Stimulated activated effector memory CD8-positive, alpha-beta T cell treated with anti-CD3 and anti-CD28 coated beads, Interleukin-12 subunit alpha, Interleukin-12 subunit beta, amount 100 ng/mL, for 72 hours (primary cell): ENCODE data around the gene UTP3.
A peak's percentile ranks its signal among the peaks of the same experiment; 100 is the strongest.
"Not testable (repeated sequence)": the region's sequence is repeated elsewhere in the genome, so short reads cannot be mapped to it uniquely, and the experiment has no call there.

Experiments
- ATAC-seq: fragments of 150-1000 bp; cut with Tn5 transposase; 2 replicates; pipeline ENCODE4 v1.10.0; 2021
- DNase-seq, 2 donors: peaks; one replicate each; pipeline ENCODE4 v3.0.0; 2021 to 2022; ENCODE audit warnings: low spot score in 2 of 2
- H3K27ac Mint-ChIP-seq: one replicate; pipeline ENCODE4 v1.8.0; 2022; ENCODE audit warnings: mild to moderate bottlenecking, mixed read lengths
- H3K36me3 Mint-ChIP-seq: one replicate; pipeline ENCODE4 v1.8.0; 2022; ENCODE audit warnings: mild to moderate bottlenecking, mixed read lengths
- H3K4me1 Mint-ChIP-seq: one replicate; pipeline ENCODE4 v1.8.0; 2022; ENCODE audit warnings: mixed read lengths
- H3K4me3 Mint-ChIP-seq: one replicate; pipeline ENCODE4 v1.8.0; 2022; ENCODE audit warnings: mild to moderate bottlenecking, mixed read lengths
- H3K9me3 Mint-ChIP-seq: one replicate; pipeline ENCODE4 v1.8.0; 2022; ENCODE audit warnings: mixed read lengths

Gene UTP3, protein sequence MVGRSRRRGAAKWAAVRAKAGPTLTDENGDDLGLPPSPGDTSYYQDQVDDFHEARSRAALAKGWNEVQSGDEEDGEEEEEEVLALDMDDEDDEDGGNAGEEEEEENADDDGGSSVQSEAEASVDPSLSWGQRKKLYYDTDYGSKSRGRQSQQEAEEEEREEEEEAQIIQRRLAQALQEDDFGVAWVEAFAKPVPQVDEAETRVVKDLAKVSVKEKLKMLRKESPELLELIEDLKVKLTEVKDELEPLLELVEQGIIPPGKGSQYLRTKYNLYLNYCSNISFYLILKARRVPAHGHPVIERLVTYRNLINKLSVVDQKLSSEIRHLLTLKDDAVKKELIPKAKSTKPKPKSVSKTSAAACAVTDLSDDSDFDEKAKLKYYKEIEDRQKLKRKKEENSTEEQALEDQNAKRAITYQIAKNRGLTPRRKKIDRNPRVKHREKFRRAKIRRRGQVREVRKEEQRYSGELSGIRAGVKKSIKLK

GRCh38 chr4:70687821-70688794, at the start of gene UTP3:
Gene UTP3, plus strand, starts transcription at chr4:70688532. Its CDS starts 146 bp downstream, at chr4:70688678.
- Mint-ChIP-seq H3K4me3 (peak within 1 kb of the TSS; percentile 97), H3K36me3 (peaks cover 53% of the 10 kb centered on the region), H3K27ac (peak within 1 kb of the TSS; percentile 99), H3K4me1 (peaks cover 35% of the 10 kb centered on the region), H3K9me3 (no peaks in the 10 kb centered on the region)
- ATAC-seq: peak; percentile 95
- peak; percentile 92 to 96 for DNase-seq

DNA sequence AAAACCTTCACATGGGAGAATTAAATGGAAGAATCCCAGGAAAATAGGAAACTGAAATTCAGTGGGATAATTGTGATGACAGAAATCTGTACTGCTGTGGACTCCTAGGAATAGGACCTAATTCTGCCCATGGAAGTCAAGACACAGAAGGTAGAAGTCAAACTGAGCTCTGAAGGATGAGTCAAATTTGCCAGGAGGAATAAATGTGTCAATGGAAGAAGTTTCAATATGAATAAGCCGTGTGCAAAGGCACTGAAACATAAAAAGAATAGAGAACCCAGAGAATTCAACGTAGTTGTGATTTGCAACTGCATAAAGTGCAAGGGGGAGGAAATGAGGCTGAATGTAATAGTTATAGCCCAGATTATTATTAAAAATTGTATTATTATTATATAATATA, 48.1 kb upstream of the UTP3 start:
- no peaks in the 10 kb centered on the region for H3K9me3 Mint-ChIP-seq
- no peak overlapping the region for H3K4me3 Mint-ChIP-seq
- peaks cover 7% of the 10 kb centered on the region for H3K36me3 Mint-ChIP-seq
- DNase-seq (no peak), ATAC-seq (peak; percentile 48)
- peaks cover 6% of the 10 kb centered on the region for H3K4me1 Mint-ChIP-seq
- H3K27ac Mint-ChIP-seq: no peak overlapping the region

GRCh38 chr4:70650741-70651140, 37.6 kb upstream of the UTP3 start:
- not testable (repeated sequence) for H3K4me1 Mint-ChIP-seq, H3K9me3 Mint-ChIP-seq, ATAC-seq, H3K4me3 Mint-ChIP-seq, H3K36me3 Mint-ChIP-seq, H3K27ac Mint-ChIP-seq, DNase-seq

- H3K36me3 Mint-ChIP-seq: no peaks in the 10 kb centered on the region
- DNase-seq (no peak), ATAC-seq (peak; percentile 42)
- H3K4me1 Mint-ChIP-seq: no peaks in the 10 kb centered on the region
- no peak overlapping the region for H3K4me3 Mint-ChIP-seq
- no peak overlapping the region for H3K27ac Mint-ChIP-seq
- H3K9me3 Mint-ChIP-seq: no peaks in the 10 kb centered on the region
Observed at GRCh38 chr4:70651864-70652506, 36.3 kb upstream of the UTP3 start.

- H3K4me3 Mint-ChIP-seq: no peak overlapping the region
- H3K36me3 Mint-ChIP-seq: no peaks in the 10 kb centered on the region
- DNase-seq (no peak), ATAC-seq (no peak)
- no peaks in the 10 kb centered on the region for H3K4me1 Mint-ChIP-seq
- H3K9me3 Mint-ChIP-seq: no peaks in the 10 kb centered on the region
- no peak overlapping the region for H3K27ac Mint-ChIP-seq
Observed at GRCh38 chr4:70654605-70655011, 33.7 kb upstream of the UTP3 start.

DNA sequence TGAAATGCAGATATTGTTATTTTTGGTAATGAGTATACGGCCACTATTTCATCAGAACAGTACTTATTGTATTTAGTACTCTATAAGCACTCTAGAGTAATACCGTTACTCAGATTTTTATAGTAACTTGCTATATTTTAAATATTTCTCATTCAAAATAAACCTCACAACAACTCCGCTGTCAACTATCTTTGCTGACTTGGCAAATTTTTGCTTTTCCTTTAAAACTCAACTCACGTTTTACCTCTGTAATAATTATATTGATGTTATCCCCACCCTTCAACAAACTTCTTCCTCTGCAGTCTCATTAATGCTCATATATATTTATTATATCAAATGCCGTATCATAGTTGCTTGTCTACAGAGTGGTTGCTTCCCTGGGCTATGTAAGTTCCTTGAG, 31.0 kb upstream of the UTP3 start:
- no peak overlapping the region for H3K4me3 Mint-ChIP-seq
- no peaks in the 10 kb centered on the region for H3K9me3 Mint-ChIP-seq
- H3K36me3 Mint-ChIP-seq: no peaks in the 10 kb centered on the region
- H3K27ac Mint-ChIP-seq: no peak overlapping the region
- ATAC-seq (no peak), DNase-seq (no peak)
- H3K4me1 Mint-ChIP-seq: no peaks in the 10 kb centered on the region

DNA sequence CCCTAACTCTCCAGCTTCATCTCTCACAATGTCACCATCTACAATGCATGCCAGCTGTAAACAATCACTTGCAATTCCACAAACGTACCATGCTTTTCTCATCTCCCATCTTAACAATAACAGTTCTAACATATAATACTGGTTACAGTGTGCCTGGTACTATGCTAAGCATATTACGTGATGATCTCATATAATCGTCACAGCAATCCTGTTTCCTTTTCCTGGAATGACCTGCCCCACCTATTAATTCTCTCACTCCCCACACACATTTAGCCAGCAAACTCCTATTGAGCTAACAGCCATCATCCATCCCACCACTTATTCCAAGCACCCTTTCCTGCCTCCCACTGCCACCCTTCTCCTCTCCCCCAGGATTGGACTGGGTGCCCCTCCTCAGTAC, 29.9 kb upstream of the UTP3 start:
- H3K4me3 Mint-ChIP-seq: no peak overlapping the region
- ATAC-seq (no peak), DNase-seq (no peak)
- no peaks in the 10 kb centered on the region for H3K9me3 Mint-ChIP-seq
- H3K27ac Mint-ChIP-seq: no peak overlapping the region
- H3K36me3 Mint-ChIP-seq: no peaks in the 10 kb centered on the region
- no peaks in the 10 kb centered on the region for H3K4me1 Mint-ChIP-seq

GRCh38 chr4:70660106-70660505, 28.2 kb upstream of the UTP3 start:
- Mint-ChIP-seq H3K4me1 (no peaks in the 10 kb centered on the region), H3K36me3 (no peaks in the 10 kb centered on the region), H3K27ac (no peak overlapping the region), H3K4me3 (no peak overlapping the region), H3K9me3 (no peaks in the 10 kb centered on the region)
- DNase-seq (no peak), ATAC-seq (no peak)

- H3K4me1 Mint-ChIP-seq, H3K4me3 Mint-ChIP-seq, H3K27ac Mint-ChIP-seq, H3K36me3 Mint-ChIP-seq, H3K9me3 Mint-ChIP-seq: not testable (repeated sequence)
- DNase-seq (peak in 1 of 2 donors; percentile 58), ATAC-seq (peak; percentile 81)
Observed at GRCh38 chr4:70661309-70661922, 26.9 kb upstream of the UTP3 start.

GRCh38 chr4:70666369-70666768, 22.0 kb upstream of the UTP3 start, which contains the start of gene JCHAIN:
Gene JCHAIN, minus strand, starts transcription at chr4:70666508. Its CDS starts 18 bp downstream, at chr4:70666490.
- no peaks in the 10 kb centered on the region for H3K4me1 Mint-ChIP-seq
- ATAC-seq (no peak), DNase-seq (no peak)
- no peak within 1 kb of the TSS for H3K4me3 Mint-ChIP-seq
- no peaks in the 10 kb centered on the region for H3K9me3 Mint-ChIP-seq
- no peak within 1 kb of the TSS for H3K27ac Mint-ChIP-seq
- no peaks in the 10 kb centered on the region for H3K36me3 Mint-ChIP-seq

DNA sequence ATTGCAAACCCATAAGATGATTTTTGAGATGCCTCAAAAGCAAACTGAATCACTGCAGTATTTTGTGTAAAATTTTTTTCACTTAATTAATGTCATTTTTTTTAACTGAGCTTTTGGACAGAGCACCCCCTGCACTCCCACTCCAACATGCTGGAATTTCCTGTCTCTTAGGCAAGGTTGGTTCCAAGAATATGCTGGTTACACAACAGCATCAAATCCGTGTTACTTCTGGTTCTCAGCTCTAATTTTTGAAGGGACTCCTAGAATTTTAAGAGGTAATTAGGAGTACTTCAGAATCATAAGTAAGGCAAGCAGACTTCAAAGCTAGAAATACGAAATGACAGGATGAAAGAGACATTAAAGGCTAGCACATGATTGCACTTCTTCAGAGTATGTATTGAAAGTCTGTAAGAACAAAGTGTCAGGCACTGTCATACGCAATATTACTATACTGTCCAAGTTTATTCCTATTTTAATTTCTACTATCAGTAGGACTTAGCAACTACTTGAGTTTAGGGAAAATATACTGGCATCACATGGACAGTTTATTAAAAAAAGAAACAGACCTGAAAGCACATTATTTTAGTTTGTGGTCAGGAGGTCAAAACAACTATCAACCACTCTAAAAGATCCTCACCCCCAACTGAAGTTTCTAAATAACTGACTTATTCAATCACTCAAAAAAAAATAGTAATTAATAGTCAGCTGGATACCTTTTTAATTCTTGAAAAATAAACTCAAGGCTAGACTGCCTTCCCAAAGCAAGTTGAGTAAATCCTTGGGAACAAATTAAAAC, 20.4 kb upstream of the UTP3 start:
- H3K9me3 Mint-ChIP-seq: no peaks in the 10 kb centered on the region
- H3K36me3 Mint-ChIP-seq: no peaks in the 10 kb centered on the region
- no peaks in the 10 kb centered on the region for H3K4me1 Mint-ChIP-seq
- no peak for DNase-seq
- H3K4me3 Mint-ChIP-seq: no peak overlapping the region
- no peak for ATAC-seq
- no peak overlapping the region for H3K27ac Mint-ChIP-seq

- no peaks in the 10 kb centered on the region for H3K9me3 Mint-ChIP-seq
- no peak overlapping the region for H3K27ac Mint-ChIP-seq
- no peak overlapping the region for H3K4me3 Mint-ChIP-seq
- H3K4me1 Mint-ChIP-seq: no peaks in the 10 kb centered on the region
- ATAC-seq (no peak), DNase-seq (no peak)
- no peaks in the 10 kb centered on the region for H3K36me3 Mint-ChIP-seq
Observed at GRCh38 chr4:70670332-70671014, 17.9 kb upstream of the UTP3 start.

GRCh38 chr4:70671091-70671490, 17.2 kb upstream of the UTP3 start:
- DNase-seq: no peak
- Mint-ChIP-seq H3K27ac (no peak overlapping the region), H3K4me3 (no peak overlapping the region), H3K9me3 (no peaks in the 10 kb centered on the region), H3K4me1 (no peaks in the 10 kb centered on the region), H3K36me3 (no peaks in the 10 kb centered on the region)
- ATAC-seq: no peak

- Mint-ChIP-seq H3K36me3 (no peaks in the 10 kb centered on the region), H3K9me3 (no peaks in the 10 kb centered on the region), H3K27ac (no peak overlapping the region), H3K4me1 (no peaks in the 10 kb centered on the region), H3K4me3 (no peak overlapping the region)
- no peak for DNase-seq
- no peak for ATAC-seq
Observed at GRCh38 chr4:70674191-70674590, 14.1 kb upstream of the UTP3 start.
